HepG2 (cell line): ENCODE results near the gene CRAT. TPM values are rescaled to one million over a fixed set of nuclear protein-coding genes. Genes with fewer than 3 reads are reported as not detected.

ENCODE experiments used
- BORCS8-MEF2B ChIP-seq: sonication (generic); formaldehyde crosslinking; IDR thresholded peaks from 2 replicates; pipeline ENCODE4 v1.8.0; 2022; ENCODE audit warnings: mild to moderate bottlenecking, missing genetic modification reagents
- ERF ChIP-seq: IDR thresholded peaks from 2 replicates; pipeline ENCODE4 v1.6.1; 2018; ENCODE audit warnings: missing biosample characterization, missing genetic modification reagents
- EZH2 ChIP-seq: conservative IDR thresholded peaks from 2 replicates; pipeline ENCODE4 v1.6.1; 2012; ENCODE audit warnings: mild to moderate bottlenecking, low read depth, low read length, moderate library complexity
- IKZF4 ChIP-seq: sonication (generic); formaldehyde crosslinking; IDR thresholded peaks from 2 replicates; pipeline ENCODE4 v1.5.1; 2020; ENCODE audit warnings: borderline replicate concordance, mild to moderate bottlenecking, low read depth, missing genetic modification reagents; ENCODE audit errors: not compliant biosample characterization
- KMT2B ChIP-seq: IDR thresholded peaks from 2 replicates; pipeline ENCODE4 v1.6.1; 2016; ENCODE audit warnings: missing genetic modification reagents, missing compliant biosample characterization
- NCOA2 ChIP-seq: sonication (generic); formaldehyde crosslinking; IDR thresholded peaks from 2 replicates; pipeline ENCODE4 v1.8.0; 2022; ENCODE audit warnings: inconsistent platforms
- NFE2L1 ChIP-seq: sonication (generic); formaldehyde crosslinking; IDR thresholded peaks from 2 replicates; pipeline ENCODE4 v1.4.0; 2020; ENCODE audit warnings: missing genetic modification reagents, mild to moderate bottlenecking, borderline replicate concordance
- RFX1 ChIP-seq: fragments of 450-650 bp; IDR thresholded peaks from 2 replicates; pipeline ENCODE4 v1.6.1; 2017
- SKI ChIP-seq: fragments of 450-650 bp; IDR thresholded peaks from one replicate; pipeline ENCODE4 v1.6.1; 2018; ENCODE audit warnings: mild to moderate bottlenecking; ENCODE audit not compliant: partially characterized antibody
- SRSF9 ChIP-seq: fragments of 200-400 bp; formaldehyde crosslinking; IDR thresholded peaks from 2 replicates; pipeline ENCODE4 v1.6.1; 2018; ENCODE audit warnings: borderline replicate concordance, mild to moderate bottlenecking, low read depth, low read length; ENCODE audit not compliant: insufficient read depth, poor library complexity, severe bottlenecking
- ZBTB8A ChIP-seq: sonication (generic); formaldehyde crosslinking; IDR thresholded peaks from 2 replicates; pipeline ENCODE4 v1.4.0; 2020; ENCODE audit warnings: mild to moderate bottlenecking, low read depth, missing genetic modification reagents, borderline replicate concordance
- ZNF18 ChIP-seq: sonication (generic); formaldehyde crosslinking; IDR thresholded peaks from 2 replicates; pipeline ENCODE4 v1.8.0; 2022; ENCODE audit warnings: mild to moderate bottlenecking, missing genetic modification reagents; ENCODE audit not compliant: insufficient replicate concordance
- ZNF207 ChIP-seq: fragments of 450-650 bp; IDR thresholded peaks from 2 replicates; pipeline ENCODE4 v1.6.1; 2016; ENCODE audit warnings: antibody characterized with exemption, borderline replicate concordance
- ZNF546 ChIP-seq: sonication (generic); formaldehyde crosslinking; conservative IDR thresholded peaks from 2 replicates; pipeline ENCODE4 v1.8.1; 2023; ENCODE audit warnings: mild to moderate bottlenecking, missing genetic modification reagents
- ZNF576 ChIP-seq: sonication (generic); formaldehyde crosslinking; IDR thresholded peaks from 2 replicates; pipeline ENCODE4 v1.4.0; 2020; ENCODE audit warnings: mild to moderate bottlenecking, missing genetic modification reagents
- ZXDC ChIP-seq: sonication (generic); formaldehyde crosslinking; IDR thresholded peaks from 2 replicates; pipeline ENCODE4 v1.5.0; 2020; ENCODE audit warnings: mild to moderate bottlenecking, missing genetic modification reagents
- polyA plus RNA-seq, 8 experiments: library from polyadenylated mRNA; depleted of rRNA in 3 of 8; stranded (reverse) in 7 of 8; unstranded in 1 of 8; fragments of >200 nt; fragmentation: Illumina TruSeq in 4 of 8; extraction: Trizol in 4 of 8; gene quantifications; 2 replicates each; pipeline versions ENCODE4 v1.2.1 to v1.2.3, GENCODE V29; 2011 to 2016; ENCODE audit warnings: low read depth in 4 of 8, missing spikeins in 1 of 8, mixed read lengths in 1 of 8; ENCODE audit not compliant: insufficient read depth in 1 of 8
- total RNA-seq, 5 experiments: library from RNA; depleted of rRNA; stranded (reverse); fragments of >200 nt; fragmentation: Illumina TruSeq; extraction: Trizol; gene quantifications; 2 replicates each; pipeline ENCODE4 v1.2.3, GENCODE V29; 2016; ENCODE audit warnings: low read depth in 1 of 5
- TF ChIP-seq, protein P1 (sequence below): sonication (generic); formaldehyde crosslinking; IDR thresholded peaks from 2 replicates; pipeline ENCODE4 v1.4.0; 2020; ENCODE audit warnings: mild to moderate bottlenecking, missing genetic modification reagents

Gene CRAT
- total and polyA plus RNA-seq, 2 of the 13 experiments (the other 11 are each of a cell fraction or from before 2014, with no cell fraction given): 26.1 to 26.6 TPM

DNA sequence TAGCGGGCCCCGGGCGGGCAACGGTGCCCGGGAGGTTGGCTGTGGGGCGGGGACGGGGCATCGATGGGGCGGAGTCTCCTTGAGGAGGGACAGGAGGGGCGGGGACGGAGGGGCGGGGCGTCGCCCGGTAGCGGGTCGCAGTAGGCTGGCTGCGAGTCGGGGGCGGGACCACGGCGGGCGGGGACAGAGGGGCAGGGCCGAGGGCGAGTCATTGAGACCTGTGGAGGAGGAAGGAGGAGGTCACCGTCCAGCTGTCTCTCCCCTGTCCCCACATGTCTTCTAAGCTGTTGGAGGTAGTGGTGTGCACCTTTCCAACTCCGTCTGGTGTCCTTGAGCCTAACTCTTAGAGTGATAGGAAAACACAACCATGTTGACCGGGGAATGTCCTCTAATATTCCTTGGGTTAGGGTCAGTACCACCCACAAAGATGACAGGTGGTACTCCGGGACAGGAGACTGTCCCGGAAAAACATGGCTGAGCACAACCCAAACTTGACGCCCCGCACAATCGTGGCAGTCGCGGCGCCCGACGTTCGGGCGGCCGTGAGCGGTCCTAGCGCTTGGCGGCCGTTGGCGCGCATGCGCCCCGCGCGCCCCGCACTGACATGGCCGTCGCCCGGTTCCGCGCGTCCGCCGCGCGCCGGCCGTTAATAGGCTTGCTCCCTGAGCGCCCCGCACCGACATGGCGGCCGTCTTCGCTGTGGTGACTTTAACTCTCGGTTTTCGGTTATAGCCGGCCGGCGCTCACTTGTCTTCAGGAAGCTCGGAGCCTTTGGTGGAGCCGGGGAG, at the start of gene CRAT, which contains the start of gene PTPA (continued):
- 0 out of 2 replicates have a peak, but pooled peaks have one; percentile 71 for TF ChIP-seq ZXDC (CRISPR knock-in tag)
- no peak for TF ChIP-seq EZH2
- no peak for TF ChIP-seq RFX1
- TF ChIP-seq ZNF546: no peak
- TF ChIP-seq KMT2B: peak; percentile 63; the same call in 1 of the 2 replicates
- no peak for TF ChIP-seq ZBTB8A (CRISPR knock-in tag)
- TF ChIP-seq ZNF576 (CRISPR knock-in tag): no peak
- no peak for TF ChIP-seq NFE2L1
- TF ChIP-seq IKZF4 (CRISPR knock-in tag): no peak
- peak; percentile 74 for TF ChIP-seq ZNF18 (CRISPR knock-in tag)
- no peak; the same call in 1 of the 2 replicates for TF ChIP-seq NCOA2 (CRISPR knock-in tag)
- no peak for TF ChIP-seq ZNF207
- TF ChIP-seq, protein P1, sequence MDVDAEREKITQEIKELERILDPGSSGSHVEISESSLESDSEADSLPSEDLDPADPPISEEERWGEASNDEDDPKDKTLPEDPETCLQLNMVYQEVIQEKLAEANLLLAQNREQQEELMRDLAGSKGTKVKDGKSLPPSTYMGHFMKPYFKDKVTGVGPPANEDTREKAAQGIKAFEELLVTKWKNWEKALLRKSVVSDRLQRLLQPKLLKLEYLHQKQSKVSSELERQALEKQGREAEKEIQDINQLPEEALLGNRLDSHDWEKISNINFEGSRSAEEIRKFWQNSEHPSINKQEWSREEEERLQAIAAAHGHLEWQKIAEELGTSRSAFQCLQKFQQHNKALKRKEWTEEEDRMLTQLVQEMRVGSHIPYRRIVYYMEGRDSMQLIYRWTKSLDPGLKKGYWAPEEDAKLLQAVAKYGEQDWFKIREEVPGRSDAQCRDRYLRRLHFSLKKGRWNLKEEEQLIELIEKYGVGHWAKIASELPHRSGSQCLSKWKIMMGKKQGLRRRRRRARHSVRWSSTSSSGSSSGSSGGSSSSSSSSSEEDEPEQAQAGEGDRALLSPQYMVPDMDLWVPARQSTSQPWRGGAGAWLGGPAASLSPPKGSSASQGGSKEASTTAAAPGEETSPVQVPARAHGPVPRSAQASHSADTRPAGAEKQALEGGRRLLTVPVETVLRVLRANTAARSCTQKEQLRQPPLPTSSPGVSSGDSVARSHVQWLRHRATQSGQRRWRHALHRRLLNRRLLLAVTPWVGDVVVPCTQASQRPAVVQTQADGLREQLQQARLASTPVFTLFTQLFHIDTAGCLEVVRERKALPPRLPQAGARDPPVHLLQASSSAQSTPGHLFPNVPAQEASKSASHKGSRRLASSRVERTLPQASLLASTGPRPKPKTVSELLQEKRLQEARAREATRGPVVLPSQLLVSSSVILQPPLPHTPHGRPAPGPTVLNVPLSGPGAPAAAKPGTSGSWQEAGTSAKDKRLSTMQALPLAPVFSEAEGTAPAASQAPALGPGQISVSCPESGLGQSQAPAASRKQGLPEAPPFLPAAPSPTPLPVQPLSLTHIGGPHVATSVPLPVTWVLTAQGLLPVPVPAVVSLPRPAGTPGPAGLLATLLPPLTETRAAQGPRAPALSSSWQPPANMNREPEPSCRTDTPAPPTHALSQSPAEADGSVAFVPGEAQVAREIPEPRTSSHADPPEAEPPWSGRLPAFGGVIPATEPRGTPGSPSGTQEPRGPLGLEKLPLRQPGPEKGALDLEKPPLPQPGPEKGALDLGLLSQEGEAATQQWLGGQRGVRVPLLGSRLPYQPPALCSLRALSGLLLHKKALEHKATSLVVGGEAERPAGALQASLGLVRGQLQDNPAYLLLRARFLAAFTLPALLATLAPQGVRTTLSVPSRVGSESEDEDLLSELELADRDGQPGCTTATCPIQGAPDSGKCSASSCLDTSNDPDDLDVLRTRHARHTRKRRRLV (CRISPR knock-in tag): no peak
- TF ChIP-seq BORCS8-MEF2B (CRISPR knock-in tag): no peak
- TF ChIP-seq ERF (CRISPR knock-in tag): peak; percentile 59; the same call in 1 of the 2 replicates
- TF ChIP-seq SKI: no peak
- TF ChIP-seq SRSF9: no peak
